H4 (cell line): Measurements from ENCODE around the gene FOXA2. TPM values are rescaled to one million over a fixed set of nuclear protein-coding genes. Genes with fewer than 3 reads are reported as not detected.
A peak's percentile ranks its signal among the peaks of the same experiment; 100 is the strongest.

Experiments
- DNase-seq: peaks from one replicate; pipeline ENCODE4 v3.0.0-alpha.2; 2015; ENCODE audit warnings: low spot score
- total RNA-seq: library from RNA; depleted of rRNA; stranded (reverse); fragments of >200 nt; shearing (Covaris generic); gene quantifications from 2 replicates; pipeline ENCODE4 v1.2.3, GENCODE V29; 2014

FOXA2 gene
- total RNA-seq, 1 experiment from 2014 or later: 1.6 TPM

- DNase-seq: peak; percentile 52
These were observed 425 bp downstream of the FOXA2 start for GRCh38 chr20:22583773-22584521.

DNA sequence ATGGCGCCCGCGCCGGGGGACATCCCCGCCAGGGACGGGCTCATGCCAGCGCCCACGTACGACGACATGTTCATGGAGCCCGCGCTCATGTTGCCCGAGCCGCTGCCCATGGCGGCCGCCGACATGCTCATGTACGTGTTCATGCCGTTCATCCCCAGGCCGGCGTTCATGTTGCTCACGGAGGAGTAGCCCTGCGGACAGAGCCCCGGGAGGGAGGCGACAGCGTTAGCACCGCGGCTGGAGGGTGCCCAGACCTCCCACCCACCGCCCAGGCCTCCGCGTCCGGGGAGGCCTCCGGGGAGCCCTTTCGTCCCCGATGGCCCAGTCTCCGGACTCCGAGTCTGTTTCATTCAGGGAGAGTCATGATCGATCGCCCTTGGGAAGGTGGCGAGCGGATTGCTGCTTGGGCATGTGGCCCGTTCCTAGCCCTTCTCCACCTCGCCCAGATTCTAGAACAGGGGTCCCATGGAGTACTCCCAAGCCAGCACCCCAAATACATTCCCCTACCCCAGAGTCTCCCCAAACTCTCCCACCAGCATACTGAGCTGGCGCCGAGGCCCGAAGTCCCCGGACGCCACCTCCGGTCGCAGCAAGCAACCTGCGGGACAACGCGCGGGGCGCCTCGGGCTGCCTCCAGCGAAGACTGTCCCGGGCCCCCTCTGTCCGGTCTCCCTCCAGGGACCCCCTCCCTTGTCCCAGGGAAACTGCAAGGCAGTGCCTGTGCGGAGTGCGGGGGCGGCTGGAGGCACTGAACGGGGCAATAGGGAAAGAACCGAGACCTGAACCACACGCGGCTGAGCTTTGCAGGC, 1.2 kb downstream of the FOXA2 start:
- no peak for DNase-seq

GRCh38 chr20:22582386-22582963, 1.9 kb downstream of the FOXA2 start:
- DNase-seq: no peak

- DNase-seq: no peak
These were observed 2.7 kb downstream of the FOXA2 start for GRCh38 chr20:22581437-22582385.

- no peak for DNase-seq
These were observed 4.4 kb downstream of the FOXA2 start for GRCh38 chr20:22579711-22580697.

GRCh38 chr20:22579119-22579427, 5.3 kb downstream of the FOXA2 start:
- DNase-seq: no peak

DNA sequence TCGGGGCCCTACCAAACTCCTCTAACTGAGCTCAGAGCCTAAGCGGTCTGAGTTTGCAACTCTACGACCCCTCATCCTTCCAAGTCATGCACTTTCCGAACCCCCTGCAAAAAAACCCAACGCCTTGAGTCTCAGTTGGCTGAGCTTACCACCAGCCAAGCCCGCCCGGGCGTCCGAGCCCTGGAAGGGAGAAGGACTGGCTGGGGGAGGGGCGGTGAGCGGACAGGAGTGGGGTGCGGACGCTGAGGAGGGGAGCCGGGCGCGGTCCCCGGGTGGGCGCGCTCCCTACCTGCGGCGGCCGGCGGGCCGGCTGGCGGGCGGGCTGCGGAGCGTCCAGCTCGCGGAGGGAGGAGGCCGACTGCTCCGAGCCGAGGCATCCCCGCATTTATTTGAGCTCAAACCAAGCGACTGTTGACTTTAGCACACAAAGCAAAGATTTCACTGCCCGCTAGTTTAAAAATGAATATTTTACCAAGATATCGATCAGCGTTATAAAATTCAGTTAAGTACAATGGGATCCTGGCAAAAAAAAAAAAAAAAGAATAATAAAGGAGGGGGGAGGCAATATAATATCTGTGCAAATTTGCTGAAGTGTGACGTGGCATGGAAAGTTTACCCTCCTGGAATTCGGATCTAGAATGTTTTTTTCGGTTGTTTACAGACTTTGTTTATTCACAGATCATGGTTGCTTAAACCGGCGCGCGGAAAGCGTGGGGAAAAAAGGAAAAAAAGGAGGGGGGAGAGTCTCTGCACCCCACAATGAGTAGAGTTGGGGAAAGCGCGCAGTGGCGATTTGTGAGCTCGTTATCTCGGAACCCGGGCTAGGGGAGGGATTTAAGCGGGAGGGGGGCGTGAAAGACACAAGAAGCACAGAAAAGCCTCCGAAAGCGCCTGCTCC, 5.9 kb downstream of the FOXA2 start:
- no peak for DNase-seq

- no peak for DNase-seq
These were observed 6.7 kb downstream of the FOXA2 start for GRCh38 chr20:22577515-22578220.

DNA sequence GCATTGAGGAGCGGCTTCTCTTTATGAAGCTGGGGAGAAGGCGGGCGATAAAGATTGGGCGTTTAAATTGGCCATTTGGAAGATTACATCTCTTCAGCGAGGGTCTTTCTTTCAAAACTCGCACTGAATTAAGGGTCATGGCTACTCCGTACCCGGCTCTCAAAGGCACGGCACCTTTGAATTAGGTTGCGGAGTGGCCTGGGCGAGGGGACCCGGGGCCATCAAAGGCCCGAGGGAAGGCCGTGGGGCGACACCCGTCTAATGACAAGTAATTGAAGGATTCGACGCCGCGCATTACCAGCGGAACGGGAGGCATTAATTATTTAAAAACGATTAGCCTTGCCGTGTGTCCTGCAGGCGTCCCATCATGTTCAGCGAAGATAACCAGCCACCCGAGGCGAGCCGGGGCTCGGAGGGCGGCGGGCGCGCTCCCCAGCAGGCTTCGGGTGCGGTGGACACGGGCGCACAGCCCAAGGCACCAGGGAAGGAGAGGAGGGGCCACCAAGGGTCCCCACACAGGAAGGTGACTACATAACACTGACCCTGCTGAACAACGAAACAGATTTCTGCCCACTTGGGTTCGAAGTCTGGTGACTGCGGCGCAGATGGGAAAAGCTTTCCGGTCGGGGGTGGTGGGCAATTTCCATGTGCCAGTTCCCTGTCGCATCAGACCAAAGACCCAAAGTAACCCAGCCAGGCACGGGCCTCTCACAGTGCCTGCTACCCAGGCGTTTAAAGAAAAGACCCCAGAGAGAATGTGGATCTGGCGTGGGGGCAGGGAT, 7.4 kb downstream of the FOXA2 start:
- no peak for DNase-seq

- DNase-seq: no peak
These were observed 8.1 kb downstream of the FOXA2 start for GRCh38 chr20:22576273-22576672.

DNA sequence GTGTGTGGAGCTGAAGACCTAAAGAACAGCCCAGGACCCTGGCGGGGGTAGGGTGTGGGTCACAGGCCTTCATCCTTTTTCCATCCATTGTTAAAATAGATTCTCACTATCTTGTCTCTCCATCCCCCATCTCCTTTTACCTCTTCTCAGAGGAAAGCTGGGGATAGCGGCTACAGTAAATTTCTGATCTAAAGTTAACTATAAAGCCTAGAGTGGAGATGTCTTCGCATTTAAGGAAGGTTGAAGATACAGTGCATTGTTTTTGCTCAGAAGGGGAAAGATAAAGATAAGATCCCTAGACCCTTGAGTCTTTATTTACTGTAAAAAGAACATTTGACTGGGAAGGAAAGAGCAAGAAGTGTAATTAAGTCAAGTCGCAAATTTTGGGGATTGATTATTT, 8.6 kb downstream of the FOXA2 start:
- no peak for DNase-seq

- peak; percentile 42 for DNase-seq
These were observed 9.2 kb downstream of the FOXA2 start for GRCh38 chr20:22575087-22575721.

DNA sequence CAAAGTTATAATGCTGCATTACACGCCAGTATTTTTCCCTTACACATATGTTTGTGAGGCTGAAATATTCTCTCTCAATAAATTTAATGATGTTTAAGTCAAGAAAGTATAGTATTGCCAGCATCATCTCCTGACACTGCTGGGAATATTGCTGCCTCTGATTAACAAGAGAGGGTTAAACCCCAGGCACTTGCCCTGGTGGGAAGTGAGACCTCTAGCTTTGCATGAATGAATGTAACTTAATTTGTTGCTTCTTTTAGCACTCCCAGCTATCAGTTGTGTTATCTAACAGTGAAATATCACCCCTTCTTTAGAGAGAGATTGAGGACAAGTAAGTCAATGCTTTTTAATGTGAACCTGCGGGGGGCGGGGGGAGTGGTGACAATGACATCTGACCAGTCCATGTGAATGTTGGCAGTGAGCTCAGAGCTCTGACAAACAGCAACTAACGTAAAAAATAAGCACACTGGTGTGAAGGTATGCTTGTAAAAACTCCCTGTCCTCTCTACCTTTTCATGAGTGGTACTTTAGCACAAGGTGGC, 9.8 kb downstream of the FOXA2 start:
- DNase-seq: no peak

- no peak for DNase-seq
These were observed 11.9 kb downstream of the FOXA2 start for GRCh38 chr20:22572491-22572890.

DNA sequence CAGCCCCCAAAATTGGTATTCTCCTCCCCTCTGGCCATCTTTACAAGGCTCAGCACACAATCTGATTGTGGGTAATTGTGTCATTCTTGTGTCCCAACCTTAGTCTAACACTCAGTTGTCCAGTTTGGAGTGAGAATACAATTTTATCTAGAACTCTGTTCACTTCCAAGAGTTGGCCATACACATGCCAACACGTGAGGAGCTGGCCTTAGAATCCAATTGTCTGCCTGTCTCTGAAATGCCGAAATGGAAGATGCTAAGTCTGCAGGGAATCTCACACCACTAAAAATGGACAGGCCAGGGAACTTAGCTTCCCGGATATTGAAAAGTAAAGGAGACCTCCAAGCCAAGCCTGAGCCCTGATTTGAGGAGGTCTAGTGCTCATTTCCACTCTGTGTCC, 12.3 kb downstream of the FOXA2 start:
- no peak for DNase-seq

- no peak for DNase-seq
These were observed 15.0 kb downstream of the FOXA2 start for GRCh38 chr20:22569353-22569752.

DNA sequence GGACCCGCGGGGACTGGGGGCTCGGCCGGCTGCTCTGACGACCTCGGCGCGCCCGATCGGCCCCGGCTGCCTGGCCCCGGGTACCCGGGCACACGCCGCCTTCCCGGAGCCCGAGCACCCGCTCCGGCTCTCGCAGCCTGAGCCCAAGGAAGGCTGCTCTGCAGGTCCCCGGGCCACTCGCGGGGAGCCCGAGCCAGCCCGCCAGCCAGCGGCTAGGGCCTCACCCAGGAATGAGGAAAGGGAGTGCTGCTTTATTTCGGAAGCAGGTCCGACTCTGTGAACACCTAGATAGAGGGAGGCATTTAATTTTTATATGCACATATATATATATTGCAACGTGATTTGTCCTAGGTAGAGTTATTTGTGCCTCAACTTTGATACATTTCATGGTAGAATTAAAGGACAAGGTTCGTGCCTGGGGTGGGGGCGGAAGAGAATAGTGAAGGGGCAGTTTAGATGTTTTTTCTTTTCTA, 15.5 kb downstream of the FOXA2 start:
- no peak for DNase-seq
